ENCODE measurements around the gene RAB3D.
A peak's percentile ranks its signal among the peaks of the same experiment; 100 is the strongest.

Gene RAB3D

DNA sequence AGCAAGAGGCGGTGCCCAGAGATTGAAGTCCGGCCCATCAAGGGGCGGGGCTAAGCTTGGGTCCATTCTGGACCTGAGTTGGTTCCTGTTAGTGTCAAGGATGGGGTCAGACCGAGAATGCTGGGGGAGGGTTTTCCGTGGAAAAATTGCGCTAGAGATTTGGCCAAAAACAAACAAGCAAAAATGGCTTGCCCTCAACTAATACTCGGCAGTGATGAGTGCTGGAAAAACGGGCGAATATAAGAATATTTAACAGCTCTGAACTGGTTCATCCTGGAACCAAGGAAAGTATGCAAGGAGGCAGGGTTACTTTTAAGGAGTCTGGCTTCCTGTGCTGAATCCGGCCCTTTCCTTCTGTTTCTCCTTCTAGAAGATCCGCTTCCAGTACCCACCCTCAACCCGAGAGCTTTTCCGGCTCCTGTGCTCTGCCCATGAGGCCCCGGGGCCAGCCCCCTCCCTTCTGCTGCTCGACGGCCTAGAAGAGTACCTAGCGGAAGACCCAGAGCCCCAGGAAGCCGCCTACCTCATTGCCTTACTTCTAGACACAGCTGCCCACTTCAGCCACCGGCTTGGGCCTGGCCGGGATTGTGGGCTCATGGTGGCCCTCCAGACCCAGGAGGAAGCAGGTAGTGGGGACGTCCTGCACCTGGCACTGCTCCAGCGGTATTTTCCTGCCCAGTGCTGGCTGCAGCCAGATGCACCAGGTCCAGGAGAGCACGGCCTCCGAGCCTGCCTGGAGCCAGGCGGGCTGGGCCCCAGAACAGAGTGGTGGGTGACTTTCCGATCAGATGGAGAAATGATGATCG is 35.9 kb upstream of the RAB3D start:
- CTCF ChIA-PET: interaction anchor here (0.6 to 3.1 kb wide), 20 partner anchors 8 to 110 kb away, joined by 3 to 18 read pairs (median 4); partner anchors contain the start of genes CCDC159, ODAD3, PRKCSH and RAB3D
- H3K4me3 ChIP-seq (ENCODE audit: control insufficient read depth in 1 of 7, extremely low read depth in 1 of 7, insufficient read depth in 4 of 7, low read depth in 2 of 7, low read length in 6 of 7): peak overlapping the region; percentile 19 to 94 (median 82)
- POLR2A ChIA-PET: interaction anchor here (0.6 to 2.4 kb wide), 9 partner anchors 14 to 1022 kb away, joined by 3 to 10 read pairs (median 3); partner anchors contain the start of genes CCDC159, ODAD3, PRKCSH and TMEM205
- 4% methylated on average over 27 of the region's 27 CpGs for WGBS (ENCODE audit: insufficient coverage)
- peak; percentile 60 to 81 (median 79) for DNase-seq
- H3K4me1 ChIP-seq (ENCODE audit: control extremely low read depth in 1 of 4, control insufficient read depth in 4 of 4, insufficient read depth in 4 of 4, low read length in 3 of 4): peaks cover 16 to 53% (median 46%) of the 10 kb centered on the region in 4 experiments
- H3K27ac ChIP-seq (ENCODE audit: insufficient read depth in 1 of 2, low read depth in 1 of 2, low read length in 2 of 2, poor library complexity in 1 of 2, severe bottlenecking in 2 of 2): peak overlapping the region; percentile 54 to 92
- no peaks in the 10 kb centered on the region for H3K9me3 ChIP-seq (ENCODE audit: control extremely low read depth in 1 of 5, control insufficient read depth in 4 of 5, insufficient read depth in 2 of 5, low read depth in 1 of 5, low read length in 4 of 5)
- H3K36me3 ChIP-seq (ENCODE audit: control insufficient read depth in 4 of 4, insufficient read depth in 4 of 4, low read length in 3 of 4): peaks cover 0 to 3% (median 0%) of the 10 kb centered on the region in 4 experiments
- no peaks in the 10 kb centered on the region for H3K27me3 ChIP-seq (replicated peaks in 2 of 5; ENCODE audit: control insufficient read depth in 4 of 5, insufficient read depth in 5 of 5, low read length in 4 of 5)

DNA sequence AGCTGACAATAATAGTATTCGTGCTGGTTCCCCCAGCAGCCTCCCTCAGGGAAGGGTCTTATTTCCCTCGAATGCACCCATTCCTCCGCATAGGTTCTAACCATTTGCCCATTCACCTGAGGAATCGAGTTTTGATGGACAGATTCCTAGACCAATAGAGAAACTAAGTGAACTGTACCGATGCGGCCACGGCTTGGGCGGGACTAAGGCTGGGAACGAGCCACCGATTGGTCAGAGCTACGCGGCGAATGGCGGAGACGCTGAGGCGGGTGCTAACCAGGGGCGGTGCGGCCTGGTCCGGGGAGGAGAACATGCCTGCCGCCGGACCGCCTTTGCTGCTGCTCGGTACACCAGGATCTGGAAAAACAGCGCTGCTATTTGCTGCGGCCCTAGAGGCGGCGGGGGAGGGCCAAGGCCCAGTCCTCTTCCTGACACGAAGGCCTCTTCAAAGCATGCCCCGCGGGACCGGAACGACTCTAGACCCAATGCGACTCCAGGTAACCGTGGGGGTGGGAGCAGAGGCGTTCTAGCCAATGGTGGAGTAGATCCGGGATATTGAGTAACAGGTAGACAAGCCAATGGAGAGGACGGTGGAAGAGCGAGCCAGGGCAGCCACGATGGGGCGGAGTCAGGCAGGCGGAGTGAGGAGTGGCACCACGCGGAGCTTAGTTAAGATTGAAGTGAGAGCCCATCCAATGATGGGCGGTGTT is 35.1 kb upstream of the RAB3D start, which contains the start of gene SWSAP1:
Gene SWSAP1, plus strand, starts transcription at position 234 of the 710 bp plus-strand sequence. Its CDS starts 15 bp downstream, at position 249.
- CTCF ChIA-PET: interaction anchor here (0.6 to 2.2 kb wide), 20 partner anchors 9 to 111 kb away, joined by 3 to 7 read pairs (median 4); partner anchors contain the start of genes CCDC159, ODAD3, PRKCSH and RAB3D
- DNase-seq: peak; percentile 99 to 100 (median 100)
- POLR2A ChIA-PET: interaction anchor here (0.6 to 2.4 kb wide), 9 partner anchors 13 to 1023 kb away, joined by 3 to 10 read pairs (median 3); partner anchors contain the start of genes CCDC159, ODAD3, PRKCSH and TMEM205
- H3K27ac ChIP-seq (ENCODE audit: insufficient read depth in 1 of 2, low read depth in 1 of 2, low read length in 2 of 2, poor library complexity in 1 of 2, severe bottlenecking in 2 of 2): peak within 1 kb of the TSS; percentile 85 to 92
- H3K27me3 ChIP-seq (replicated peaks in 2 of 5; ENCODE audit: control insufficient read depth in 4 of 5, insufficient read depth in 5 of 5, low read length in 4 of 5): no peaks in the 10 kb centered on the region
- peaks cover 15 to 50% (median 43%) of the 10 kb centered on the region in 4 experiments for H3K4me1 ChIP-seq (ENCODE audit: control extremely low read depth in 1 of 4, control insufficient read depth in 4 of 4, insufficient read depth in 4 of 4, low read length in 3 of 4)
- 0% methylated on average over 42 of the region's 44 CpGs for WGBS (ENCODE audit: insufficient coverage)
- peaks cover 0 to 7% (median 1%) of the 10 kb centered on the region in 4 experiments for H3K36me3 ChIP-seq (ENCODE audit: control insufficient read depth in 4 of 4, insufficient read depth in 4 of 4, low read length in 3 of 4)
- peak within 1 kb of the TSS; percentile 62 to 94 (median 82) for H3K4me3 ChIP-seq (ENCODE audit: control insufficient read depth in 1 of 7, extremely low read depth in 1 of 7, insufficient read depth in 4 of 7, low read depth in 2 of 7, low read length in 6 of 7)
- H3K9me3 ChIP-seq (ENCODE audit: control extremely low read depth in 1 of 5, control insufficient read depth in 4 of 5, insufficient read depth in 2 of 5, low read depth in 1 of 5, low read length in 4 of 5): no peaks in the 10 kb centered on the region

DNA sequence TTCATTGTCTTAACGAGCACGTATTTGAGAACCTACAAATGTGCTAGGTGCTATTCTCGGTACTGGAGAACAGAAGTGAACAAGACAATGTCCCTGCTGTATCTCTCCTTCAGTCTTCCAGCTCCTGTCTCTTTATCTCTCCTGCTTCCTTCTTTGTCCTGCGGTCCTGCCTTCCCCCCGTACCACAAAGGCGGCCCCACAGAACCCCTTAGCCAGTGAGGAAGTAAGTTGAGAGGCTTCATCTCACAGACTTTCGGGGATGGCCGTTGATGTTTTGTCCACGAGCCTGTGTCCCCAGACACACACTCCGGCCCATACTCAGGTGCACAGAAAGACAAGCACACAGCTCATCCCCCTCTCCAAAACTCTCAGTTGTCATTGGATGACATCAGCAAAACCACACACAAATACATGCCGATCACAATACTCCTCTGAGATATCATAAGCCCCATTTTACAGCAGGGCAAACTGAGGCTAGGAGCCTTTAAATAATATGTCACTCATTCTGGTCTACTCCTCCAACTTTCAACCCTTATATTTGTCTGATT is 34.5 kb upstream of the RAB3D start:
- 4% methylated on average over 10 of the region's 11 CpGs for WGBS (ENCODE audit: insufficient coverage)
- ChIA-PET POLR2A (interaction anchor here (1.0 to 2.4 kb wide), 4 partner anchors 13 to 61 kb away, joined by 3 to 10 read pairs (median 4); partner anchors contain the start of genes CCDC159, ODAD3, PRKCSH and TMEM205), CTCF (interaction anchor here (0.7 to 2.1 kb wide), 13 partner anchors 8 to 112 kb away, joined by 3 to 7 read pairs (median 3); partner anchors contain the start of genes CCDC159, RAB3D, RGL3 and TMEM205)
- peak overlapping the region; percentile 85 to 92 for H3K27ac ChIP-seq (ENCODE audit: insufficient read depth in 1 of 2, low read depth in 1 of 2, low read length in 2 of 2, poor library complexity in 1 of 2, severe bottlenecking in 2 of 2)
- H3K36me3 ChIP-seq (ENCODE audit: control insufficient read depth in 4 of 4, insufficient read depth in 4 of 4, low read length in 3 of 4): peaks cover 0 to 11% (median 6%) of the 10 kb centered on the region in 4 experiments
- no peaks in the 10 kb centered on the region for H3K27me3 ChIP-seq (replicated peaks in 2 of 5; ENCODE audit: control insufficient read depth in 4 of 5, insufficient read depth in 5 of 5, low read length in 4 of 5)
- H3K4me1 ChIP-seq (ENCODE audit: control extremely low read depth in 1 of 4, control insufficient read depth in 4 of 4, insufficient read depth in 4 of 4, low read length in 3 of 4): peaks cover 15 to 50% (median 43%) of the 10 kb centered on the region in 4 experiments
- H3K4me3 ChIP-seq (ENCODE audit: control insufficient read depth in 1 of 7, extremely low read depth in 1 of 7, insufficient read depth in 4 of 7, low read depth in 2 of 7, low read length in 6 of 7): peak overlapping the region; percentile 62 to 94 (median 82)
- DNase-seq: peak; percentile 55 to 68 (median 64)
- H3K9me3 ChIP-seq (ENCODE audit: control extremely low read depth in 1 of 5, control insufficient read depth in 4 of 5, insufficient read depth in 2 of 5, low read depth in 1 of 5, low read length in 4 of 5): no peaks in the 10 kb centered on the region

DNA sequence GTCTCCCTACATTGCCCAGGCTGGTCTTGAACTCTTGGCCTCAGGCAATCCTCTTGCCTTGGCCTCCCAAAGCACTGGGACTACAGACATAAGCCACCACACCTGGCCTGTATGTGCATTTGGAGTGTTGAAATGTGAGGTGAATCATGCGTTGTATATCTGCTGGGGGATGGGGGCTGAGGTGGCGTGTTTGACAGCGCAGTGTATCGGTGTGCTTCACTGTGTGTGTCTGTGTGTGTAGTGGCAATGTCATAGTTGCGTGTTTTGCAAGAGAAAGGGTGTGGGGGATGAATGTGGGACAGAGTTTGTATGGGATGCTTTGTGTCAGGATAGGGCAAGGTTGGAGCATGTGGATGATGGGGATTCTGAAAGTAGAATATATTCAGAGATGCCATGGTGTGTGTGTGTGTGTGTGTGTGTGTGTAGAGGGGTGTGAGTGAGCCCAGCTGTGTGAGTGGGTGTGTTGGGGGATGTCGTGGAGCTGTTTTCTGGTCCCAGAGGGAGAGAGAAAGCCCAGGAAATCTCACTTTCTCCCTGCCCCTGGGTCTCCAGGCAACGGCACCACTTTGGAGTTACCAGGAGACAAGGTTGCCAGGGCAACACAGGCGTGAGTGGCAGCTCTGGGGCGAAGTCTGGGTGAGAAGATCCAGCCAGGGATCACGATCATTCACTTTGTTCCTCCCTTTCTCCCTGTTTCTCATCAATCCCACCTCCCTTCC is 33.9 kb upstream of the RAB3D start:
- ChIA-PET CTCF (interaction anchor here (0.7 to 2.1 kb wide), 6 partner anchors 11 to 84 kb away, joined by 3 to 7 read pairs (median 4); partner anchors contain the start of gene RGL3), POLR2A (interaction anchor here (2.4 kb wide), 1 partner anchor 27 kb away, joined by 10 read pairs; the partner anchor contains the start of genes CCDC159 and TMEM205)
- DNase-seq: peak; percentile 40 to 71 (median 64)
- Histone ChIP-seq H3K36me3 (ENCODE audit: control insufficient read depth in 4 of 4, insufficient read depth in 4 of 4, low read length in 3 of 4) (peaks cover 0 to 15% (median 6%) of the 10 kb centered on the region in 4 experiments), H3K4me3 (ENCODE audit: control insufficient read depth in 1 of 7, extremely low read depth in 1 of 7, insufficient read depth in 4 of 7, low read depth in 2 of 7, low read length in 6 of 7) (peak overlapping the region in 5 of 7 experiments; percentile 67 to 94 (median 89)), H3K27ac (ENCODE audit: insufficient read depth in 1 of 2, low read depth in 1 of 2, low read length in 2 of 2, poor library complexity in 1 of 2, severe bottlenecking in 2 of 2) (peak overlapping the region in 1 of 2 experiments; percentile 46), H3K9me3 (ENCODE audit: control extremely low read depth in 1 of 5, control insufficient read depth in 4 of 5, insufficient read depth in 2 of 5, low read depth in 1 of 5, low read length in 4 of 5) (no peaks in the 10 kb centered on the region), H3K27me3 (replicated peaks in 2 of 5; ENCODE audit: control insufficient read depth in 4 of 5, insufficient read depth in 5 of 5, low read length in 4 of 5) (no peaks in the 10 kb centered on the region), H3K4me1 (ENCODE audit: control extremely low read depth in 1 of 4, control insufficient read depth in 4 of 4, insufficient read depth in 4 of 4, low read length in 3 of 4) (peaks cover 15 to 47% (median 41%) of the 10 kb centered on the region in 4 experiments)
- 68% methylated on average over 6 of the region's 10 CpGs for WGBS (ENCODE audit: insufficient coverage)

DNA sequence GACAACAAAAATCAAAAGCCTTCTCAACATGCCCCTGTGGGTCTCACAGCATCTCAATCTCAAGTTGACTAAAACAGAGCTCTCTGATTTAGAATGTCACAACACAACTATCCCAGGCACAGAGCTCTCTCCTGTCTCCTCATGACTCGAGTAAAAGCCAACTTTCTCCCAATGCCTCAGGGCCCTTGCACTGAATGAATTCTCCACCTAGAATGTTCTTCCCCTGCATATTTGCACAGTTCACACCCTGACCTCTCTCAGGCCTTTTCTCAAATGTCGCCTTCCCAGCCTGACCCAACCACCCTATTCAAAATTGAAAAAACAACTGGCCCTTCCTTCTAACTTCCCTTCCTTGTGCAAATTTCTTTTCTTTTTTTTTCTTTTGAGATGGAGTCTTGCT is 31.3 kb upstream of the RAB3D start:
- DNase-seq: no peak
- H3K36me3 ChIP-seq (ENCODE audit: control insufficient read depth in 4 of 4, insufficient read depth in 4 of 4, low read length in 3 of 4): peaks cover 0 to 26% (median 10%) of the 10 kb centered on the region in 4 experiments
- ChIA-PET POLR2A (no interaction called here), CTCF (interaction anchor here (1.1 kb wide), 1 partner anchor 10 kb away, joined by 3 read pairs; no protein-coding TSS in a partner anchor)
- H3K27ac ChIP-seq (ENCODE audit: insufficient read depth in 1 of 2, low read depth in 1 of 2, low read length in 2 of 2, poor library complexity in 1 of 2, severe bottlenecking in 2 of 2): no peak overlapping the region
- peaks cover 4 to 22% (median 19%) of the 10 kb centered on the region in 4 experiments for H3K4me1 ChIP-seq (ENCODE audit: control extremely low read depth in 1 of 4, control insufficient read depth in 4 of 4, insufficient read depth in 4 of 4, low read length in 3 of 4)
- 100% methylated on average over 2 of the region's 2 CpGs for WGBS (ENCODE audit: insufficient coverage)
- H3K27me3 ChIP-seq (replicated peaks in 2 of 5; ENCODE audit: control insufficient read depth in 4 of 5, insufficient read depth in 5 of 5, low read length in 4 of 5): no peaks in the 10 kb centered on the region
- H3K9me3 ChIP-seq (ENCODE audit: control extremely low read depth in 1 of 5, control insufficient read depth in 4 of 5, insufficient read depth in 2 of 5, low read depth in 1 of 5, low read length in 4 of 5): no peaks in the 10 kb centered on the region
- H3K4me3 ChIP-seq (ENCODE audit: control insufficient read depth in 1 of 7, extremely low read depth in 1 of 7, insufficient read depth in 4 of 7, low read depth in 2 of 7, low read length in 6 of 7): no peak overlapping the region

DNA sequence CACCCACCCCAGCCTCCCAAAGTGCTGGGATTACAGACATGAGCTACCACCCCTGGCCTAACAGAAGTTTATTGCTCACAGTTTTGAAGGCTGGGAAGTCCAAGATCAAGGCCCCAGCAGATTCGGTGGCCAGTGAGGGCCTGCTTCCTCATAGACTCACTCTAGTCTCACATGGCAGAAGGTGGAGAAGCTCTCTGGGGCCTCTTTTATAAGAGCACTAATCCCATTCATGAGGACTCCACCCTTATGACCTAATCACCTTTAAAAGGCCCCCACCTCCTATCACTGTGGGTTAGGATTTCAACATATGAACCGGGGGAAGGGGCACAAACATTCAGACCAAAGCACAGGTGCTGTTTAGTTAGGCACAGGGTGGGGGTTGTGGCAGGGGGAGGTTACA is 28.1 kb upstream of the RAB3D start:
- Histone ChIP-seq H3K4me1 (ENCODE audit: control extremely low read depth in 1 of 4, control insufficient read depth in 4 of 4, insufficient read depth in 4 of 4, low read length in 3 of 4) (no peaks in the 10 kb centered on the region), H3K27me3 (replicated peaks in 2 of 5; ENCODE audit: control insufficient read depth in 4 of 5, insufficient read depth in 5 of 5, low read length in 4 of 5) (no peaks in the 10 kb centered on the region), H3K27ac (ENCODE audit: insufficient read depth in 1 of 2, low read depth in 1 of 2, low read length in 2 of 2, poor library complexity in 1 of 2, severe bottlenecking in 2 of 2) (no peak overlapping the region), H3K4me3 (ENCODE audit: control insufficient read depth in 1 of 7, extremely low read depth in 1 of 7, insufficient read depth in 4 of 7, low read depth in 2 of 7, low read length in 6 of 7) (no peak overlapping the region), H3K9me3 (ENCODE audit: control extremely low read depth in 1 of 5, control insufficient read depth in 4 of 5, insufficient read depth in 2 of 5, low read depth in 1 of 5, low read length in 4 of 5) (no peaks in the 10 kb centered on the region), H3K36me3 (ENCODE audit: control insufficient read depth in 4 of 4, insufficient read depth in 4 of 4, low read length in 3 of 4) (peaks cover 0 to 44% (median 13%) of the 10 kb centered on the region in 4 experiments)
- ChIA-PET CTCF (interaction anchor here (0.7 to 2.8 kb wide), 7 partner anchors 8 to 107 kb away, joined by 3 to 12 read pairs (median 3); no protein-coding TSS in a partner anchor), POLR2A (no interaction called here)
- no peak for DNase-seq
- 86% methylated on average over 2 of the region's 2 CpGs for WGBS (ENCODE audit: insufficient coverage)
